Spleen (tissue), 11 donors: ENCODE data around the gene CSTPP1. TPM values are rescaled to one million over a fixed set of nuclear protein-coding genes. Genes with fewer than 3 reads are reported as not detected.

ENCODE experiments used
- DNase-seq: peaks from one replicate; pipeline ENCODE4 v3.0.0-alpha.2; 2020
- H3K27ac ChIP-seq, 8 donors: fragments of 200-600 bp; sonication (generic) in 7 of 8; 1 replicate in 4 of 8; 2 replicates in 4 of 8; pipeline versions ENCODE4 v1.5.0 to v1.8.0; 2016 to 2021; ENCODE audit warnings: inconsistent platforms in 4 of 8, mild to moderate bottlenecking in 4 of 8, moderate library complexity in 1 of 8
- H3K27me3 ChIP-seq, 7 donors: fragments of 200-600 bp; sonication (generic) in 6 of 7; replicated peaks in 1 of 7; 1 replicate in 4 of 7; 2 replicates in 3 of 7; pipeline versions ENCODE4 v1.5.0 to v1.8.0; 2016 to 2021; ENCODE audit warnings: inconsistent platforms in 3 of 7, mild to moderate bottlenecking in 1 of 7
- H3K36me3 ChIP-seq, 6 donors: fragments of 200-600 bp; sonication (generic) in 5 of 6; 1 replicate in 4 of 6; 2 replicates in 2 of 6; pipeline versions ENCODE4 v1.5.0 to v1.8.0; 2016 to 2021; ENCODE audit warnings: inconsistent platforms in 2 of 6
- H3K4me1 ChIP-seq, 6 donors: fragments of 200-600 bp; sonication (generic) in 5 of 6; 1 replicate in 3 of 6; 2 replicates in 3 of 6; pipeline versions ENCODE4 v1.5.0 to v1.8.0; 2016 to 2021; ENCODE audit warnings: inconsistent platforms in 3 of 6
- H3K4me3 ChIP-seq, 8 donors: fragments of 200-600 bp; sonication (generic) in 7 of 8; 1 replicate in 4 of 8; 2 replicates in 4 of 8; pipeline versions ENCODE4 v1.5.0 to v1.8.0; 2016 to 2021; ENCODE audit warnings: inconsistent platforms in 4 of 8, mild to moderate bottlenecking in 4 of 8, moderate library complexity in 2 of 8
- H3K9me3 ChIP-seq, 8 donors: fragments of 200-600 bp; sonication (generic) in 7 of 8; 1 replicate in 4 of 8; 2 replicates in 4 of 8; pipeline versions ENCODE4 v1.5.0 to v1.8.0; 2016 to 2021; ENCODE audit warnings: inconsistent platforms in 4 of 8
- CTCF ChIP-seq, 11 experiments: fragments of 200-600 bp in 7 of 11; fragments of 450-650 bp in 4 of 11; sonication (generic) in 4 of 11; IDR thresholded peaks in 8 of 11; conservative IDR thresholded peaks in 3 of 11; 1 replicate in 7 of 11; 2 replicates in 4 of 11; pipeline versions ENCODE4 v1.4.0 to v1.8.0; 2016 to 2021; ENCODE audit warnings: antibody characterized with exemption in 11 of 11, inconsistent platforms in 4 of 11, mild to moderate bottlenecking in 1 of 11
- POLR2A ChIP-seq, 3 donors: fragments of 450-650 bp; IDR thresholded peaks; one replicate each; pipeline ENCODE4 v1.5.1; 2017; ENCODE audit warnings: antibody characterized with exemption in 3 of 3, mild to moderate bottlenecking in 1 of 3
- POLR2AphosphoS5 ChIP-seq, 3 donors: sonication (generic); formaldehyde crosslinking; IDR thresholded peaks; one replicate each; pipeline ENCODE4 v1.5.1; 2017; ENCODE audit warnings: antibody characterized with exemption in 3 of 3
- WGBS, 5 donors: extraction: QIAGEN DNeasy Blood & Tissue Kit in 3 of 5; methylation state at CpG; one replicate each; pipeline versions ENCODE4 v1.1.5 to v1.1.7; 2013 to 2018; 5-methylcytosine and 5-hydroxymethylcytosine counted together
- intact Hi-C: fragments of 100-400 bp; cut with DNase I; formaldehyde crosslinking; loops from one replicate; pipeline ENCODE4 v1.15.0; 2023; ENCODE audit warnings: low total_unique reads
- microRNA-seq, 3 donors: library from miRNA; unstranded; fragments of <30 nt; microRNA quantifications; one replicate each; pipeline versions ENCODE4 to v1.1.0, GENCODE V29; 2019 to 2020
- polyA plus RNA-seq, 3 donors: library from polyadenylated mRNA; stranded (reverse); fragments of 200-250 nt; gene quantifications; one replicate each; pipeline ENCODE4 v1.2.1, GENCODE V29; 2013
- small RNA-seq, 4 donors: library from RNA; depleted of rRNA; stranded (forward); fragments of <200 nt; gene quantifications; one replicate each; pipeline ENCODE3, GENCODE V24; 2016
- total RNA-seq, 7 donors: library from RNA; depleted of rRNA in 3 of 7; stranded (reverse); fragments of >200 nt in 3 of 7; fragmentation: NEBNext Ultra II Directional in 4 of 7; extraction: Animal tissue kit (Norgen Biotek cat#: 25700) in 4 of 7; gene quantifications; one replicate each; pipeline versions ENCODE4 v1.1.0 to v1.2.1, GENCODE V29; 2016 to 2021
- donor health status: healthy with polysubstance abuse.
- donor health status: DM: no; HTN: no; CAD: no; lungs with moderate emphysema.
- donor health status: DM: no; HTN: no; CAD: no.
- donor health status: Bipolar disorder and iron deficiency.
- donor health status: healthy.
- donor health status: DM: no; HTN: no; CAD: no.
- donor health status: DM: yes; HTN: yes; CAD: no.

The CSTPP1 gene
- total and polyA plus RNA-seq, 10 donors: 8.6 to 23.0 (median 14.4) TPM

GRCh38 chr11:47208628-47209027 lies 272.1 kb downstream of the CSTPP1 start:
- TF ChIP-seq POLR2AphosphoS5 (IDR thresholded peaks at IDR 0.05): no peak
- no peak for TF ChIP-seq CTCF (IDR thresholded peaks at IDR 0.05 in 8 of 11, conservative IDR thresholded peaks at IDR 0.05 in 3 of 11)
- TF ChIP-seq POLR2A (IDR thresholded peaks at IDR 0.05): no peak
- WGBS, 5 donors: 86 to 94% (median 91%) methylated on average over 5 of the region's 5 CpGs
- intact Hi-C loops: no loop called here
- Histone ChIP-seq H3K36me3 (no peaks in the 10 kb centered on the region), H3K9me3 (no peaks in the 10 kb centered on the region), H3K4me3 (no peak overlapping the region), H3K4me1 (peaks cover 0 to 4% (median 1%) of the 10 kb centered on the region in 6 donors), H3K27ac (no peak overlapping the region), H3K27me3 (no peaks in the 10 kb centered on the region)
- no peak for DNase-seq

Small RNA genes within 50 kb of the gene (microRNA-seq; reads per million reads assigned to microRNA genes)
- gene MIR6745: 0 reads per million in 3 donors

Small RNA genes within 50 kb of the gene (small RNA-seq; reads per million reads assigned to genes)
- gene MIR6745: 0 reads per million in 4 donors

Other genes starting within 250 kb of the CSTPP1 start
- gene ARHGAP1, start 236.1 kb upstream of the CSTPP1 start, total RNA-seq: 100 to 1,000 TPM in 2 of 7 donors, 10 to 100 TPM in 5; 62.5 to 137 (median 88.7) TPM
- 10 to 100 TPM; 13.3 to 26.5 (median 15.5) TPM for gene ARHGAP1, start 236.1 kb upstream of the CSTPP1 start, polyA plus RNA-seq
- gene ZNF408, start 235.7 kb upstream of the CSTPP1 start, total RNA-seq: 10 to 100 TPM in 5 of 7 donors, 1 to 10 TPM in 2; 6.9 to 17.4 (median 10.8) TPM
- 10 to 100 TPM in 1 of 3 donors, 1 to 10 TPM in 2; 4.7 to 10.2 (median 6.1) TPM for gene ZNF408, start 235.7 kb upstream of the CSTPP1 start, polyA plus RNA-seq
- gene F2, start 217.5 kb upstream of the CSTPP1 start, total RNA-seq: under 1 TPM in 2 of 7 donors, not detected in 5; 0.23 to 0.33 TPM
- gene F2, start 217.5 kb upstream of the CSTPP1 start, polyA plus RNA-seq: under 1 TPM in 1 of 3 donors, not detected in 2; 0.03 TPM
- gene CKAP5, start 90.5 kb upstream of the CSTPP1 start, total RNA-seq: 10 to 100 TPM; 32.8 to 55.4 (median 46.0) TPM
- 1 to 10 TPM; 6.5 to 8.5 (median 7.9) TPM for gene CKAP5, start 90.5 kb upstream of the CSTPP1 start, polyA plus RNA-seq
- gene LRP4, start 18.2 kb upstream of the CSTPP1 start, total RNA-seq: 10 to 100 TPM; 13.2 to 30.7 (median 23.9) TPM
- gene LRP4, start 18.2 kb upstream of the CSTPP1 start, polyA plus RNA-seq: 1 to 10 TPM in 2 of 3 donors, under 1 TPM in 1; 0.88 to 7.0 (median 3.6) TPM
- 100 to 1,000 TPM in 4 of 7 donors, 10 to 100 TPM in 3; 83.3 to 216 (median 109) TPM for gene ARFGAP2, start 240.1 kb downstream of the CSTPP1 start, total RNA-seq
- 10 to 100 TPM; 46.7 to 79.9 (median 56.1) TPM for gene ARFGAP2, start 240.1 kb downstream of the CSTPP1 start, polyA plus RNA-seq
- 10 to 100 TPM in 1 of 7 donors, 1 to 10 TPM in 6; 2.4 to 13.0 (median 4.4) TPM for gene PACSIN3, start 249.7 kb downstream of the CSTPP1 start, total RNA-seq
- gene PACSIN3, start 249.7 kb downstream of the CSTPP1 start, polyA plus RNA-seq: 1 to 10 TPM; 1.2 to 3.5 (median 1.4) TPM